B cell (primary cell): Measurements from ENCODE around the gene ZMYND8. TPM values are rescaled to one million over a fixed set of nuclear protein-coding genes. Genes with fewer than 3 reads are reported as not detected.

ENCODE experiments used
- ATAC-seq: fragments of 200-7000 bp; cut with Tn5 transposase; one replicate; pipeline ENCODE4 v1.10.0; 2021; ENCODE audit warnings: low read depth, mild to moderate bottlenecking, moderate number of reproducible peaks, moderate library complexity
- CTCF ChIA-PET: fragments of 350-600 bp; sonication (Branson Sonifier 250); formaldehyde crosslinking; loops from one replicate; lab custom pipeline; 2021; ENCODE audit warnings: antibody characterized with exemption, inconsistent platforms; lab: Charles Lee
- POLR2A ChIA-PET: fragments of 350-600 bp; sonication (Branson Sonifier 250); formaldehyde crosslinking; loops from one replicate; lab custom pipeline; 2021; ENCODE audit warnings: antibody characterized with exemption; lab: Charles Lee
- DNase-seq: peaks from one replicate; pipeline ENCODE4 v3.0.0; 2013
- H2AFZ ChIP-seq: 2 replicates; pipeline ENCODE4 v1.6.1; 2012; ENCODE audit warnings: mild to moderate bottlenecking, low read depth, low read length; ENCODE audit not compliant: insufficient read depth, poor library complexity, severe bottlenecking
- H3K27ac ChIP-seq, 2 donors: 1 replicate in 1 of 2; 2 replicates in 1 of 2; pipeline ENCODE4 v1.5.1; 2012 to 2013; ENCODE audit warnings: low read length in 2 of 2, mild to moderate bottlenecking in 2 of 2, moderate library complexity in 1 of 2
- H3K27me3 ChIP-seq, 4 experiments: fragments of 200-600 bp in 1 of 4; sonication (generic) in 1 of 4; replicated peaks in 1 of 4; 1 replicate in 2 of 4; 2 replicates in 2 of 4; pipeline versions ENCODE4 v1.6.1 to v1.7.0; 2013 to 2016; ENCODE audit warnings: low read length in 3 of 4, mild to moderate bottlenecking in 2 of 4, mixed read lengths in 1 of 4, moderate library complexity in 1 of 4; ENCODE audit not compliant: insufficient read depth in 4 of 4, control insufficient read depth in 3 of 4; ENCODE audit errors: control extremely low read depth in 1 of 4
- H3K36me3 ChIP-seq, 2 experiments: replicated peaks in 1 of 2; 1 replicate in 1 of 2; 2 replicates in 1 of 2; pipeline versions ENCODE4 v1.6.1 to v1.7.1; 2013; ENCODE audit warnings: low read length in 1 of 2; ENCODE audit not compliant: insufficient read depth in 2 of 2, control insufficient read depth in 1 of 2; ENCODE audit errors: control extremely low read depth in 1 of 2, extremely low read depth in 1 of 2
- H3K4me1 ChIP-seq, 2 donors: fragments of 200-600 bp in 1 of 2; sonication (generic) in 1 of 2; 1 replicate in 1 of 2; 2 replicates in 1 of 2; pipeline versions ENCODE4 v1.5.1 to v1.6.1; 2013 to 2017; ENCODE audit warnings: low read length in 2 of 2; ENCODE audit not compliant: control insufficient read depth in 2 of 2, insufficient read depth in 2 of 2
- H3K4me2 ChIP-seq: replicated peaks from 2 replicates; pipeline ENCODE3; 2012; ENCODE audit warnings: mild to moderate bottlenecking, low read depth, low read length; ENCODE audit not compliant: poor library complexity, severe bottlenecking
- H3K4me3 ChIP-seq, 5 experiments: fragments of 200-600 bp in 1 of 5; sonication (generic) in 1 of 5; 1 replicate in 3 of 5; 2 replicates in 2 of 5; pipeline versions ENCODE4 v1.5.1 to v1.7.0; 2011 to 2016; ENCODE audit warnings: low read length in 4 of 5, mild to moderate bottlenecking in 4 of 5, low read depth in 2 of 5, control low read depth in 1 of 5, moderate library complexity in 1 of 5; ENCODE audit not compliant: insufficient read depth in 1 of 5; ENCODE audit errors: control extremely low read depth in 1 of 5, extremely low read depth in 1 of 5
- H3K79me2 ChIP-seq: fragments of 200-600 bp; sonication (generic); one replicate; pipeline ENCODE4 v1.6.0; 2016; ENCODE audit warnings: low read length; ENCODE audit not compliant: control insufficient read depth, insufficient read depth
- H3K9ac ChIP-seq: fragments of 200-600 bp; sonication (generic); 2 replicates; pipeline ENCODE4 v1.6.1; 2017; ENCODE audit warnings: mild to moderate bottlenecking, low read length, moderate library complexity
- H3K9me3 ChIP-seq, 3 donors: one replicate each; pipeline versions ENCODE4 v1.6.1 to v1.7.1; 2013; ENCODE audit warnings: low read length in 2 of 3; ENCODE audit not compliant: control insufficient read depth in 2 of 3, insufficient read depth in 1 of 3; ENCODE audit errors: control extremely low read depth in 1 of 3
- H4K20me1 ChIP-seq: 2 replicates; pipeline ENCODE4 v1.6.0; 2012; ENCODE audit warnings: mild to moderate bottlenecking, low read length; ENCODE audit not compliant: insufficient read depth, control insufficient read depth, poor library complexity, severe bottlenecking
- H3K27ac Mint-ChIP-seq: one replicate; pipeline ENCODE4 v1.8.0; 2021; ENCODE audit warnings: mixed read lengths
- H3K27me3 Mint-ChIP-seq: one replicate; pipeline ENCODE4 v1.8.0; 2021; ENCODE audit warnings: mixed read lengths
- H3K4me1 Mint-ChIP-seq: one replicate; pipeline ENCODE4 v1.8.0; 2021; ENCODE audit warnings: mixed read lengths
- H3K4me3 Mint-ChIP-seq: one replicate; pipeline ENCODE4 v1.8.0; 2021; ENCODE audit warnings: mixed read lengths
- H3K9me3 Mint-ChIP-seq: one replicate; pipeline ENCODE4 v1.8.0; 2022; ENCODE audit warnings: mixed read lengths; ENCODE audit not compliant: insufficient read depth
- CTCF ChIP-seq: fragments of 200-600 bp; IDR thresholded peaks from one replicate; pipeline ENCODE4 v1.8.0; 2022; ENCODE audit warnings: antibody characterized with exemption, mild to moderate bottlenecking
- EZH2 ChIP-seq: IDR thresholded peaks from 2 replicates; pipeline ENCODE4 v1.6.1; 2012; ENCODE audit warnings: borderline replicate concordance, low read depth, mild to moderate bottlenecking, moderate library complexity, low read length; ENCODE audit not compliant: insufficient read depth, poor library complexity, severe bottlenecking
- WGBS: methylation state at CpG from one replicate; pipeline ENCODE4 v1.1.5; 2013; ENCODE audit warnings: missing lambda C conversion rate; ENCODE audit not compliant: insufficient coverage; 5-methylcytosine and 5-hydroxymethylcytosine counted together
- intact Hi-C: fragments of 100-400 bp; cut with micrococcal nuclease; formaldehyde crosslinking; loops from one replicate; pipeline ENCODE4 v1.10.0; 2022
- polyA plus RNA-seq: library from polyadenylated mRNA; depleted of rRNA; stranded (reverse); fragments of >200 nt; gene quantifications from 2 replicates; pipeline ENCODE4 v1.2.3, GENCODE V29; 2012
- total RNA-seq, 2 donors: library from RNA; stranded (reverse); fragments of 120-200 nt in 1 of 2; gene quantifications; 1 replicate in 1 of 2; 2 replicates in 1 of 2; pipeline versions ENCODE4 v1.2.3 to v1.2.4, GENCODE V29; 2013 to 2022

The ZMYND8 gene
- total and polyA plus RNA-seq, 2 donors (not counting 1 experiment from before 2014, with no cell fraction given), result 20.3 to 67.2 TPM

GRCh38 chr20:47287609-47288144 lies 68.8 kb downstream of the ZMYND8 start:
- no peak for DNase-seq
- intact Hi-C loops, result no loop called here
- Histone ChIP-seq H3K4me1 (no peaks in the 10 kb centered on the region), H3K79me2 (peaks cover 34% of the 10 kb centered on the region), H2AFZ (no peak overlapping the region), H4K20me1 (no peaks in the 10 kb centered on the region), H3K4me2 (no peak overlapping the region), H3K36me3 (peaks cover 11 to 87% of the 10 kb centered on the region in 2 experiments), H3K9me3 (no peaks in the 10 kb centered on the region), H3K4me3 (no peak overlapping the region), H3K27me3 (no peaks in the 10 kb centered on the region), H3K27ac (no peak overlapping the region), H3K9ac (no peak overlapping the region)
- Mint-ChIP-seq H3K27ac (peak overlapping the region; percentile 23), H3K27me3 (no peaks in the 10 kb centered on the region), H3K4me3 (no peak overlapping the region), H3K9me3 (no peaks in the 10 kb centered on the region), H3K4me1 (no peaks in the 10 kb centered on the region)
- ChIA-PET CTCF (interaction anchor here (1.0 to 1.9 kb wide), 5 partner anchors 9 to 96 kb away, joined by 3 to 9 read pairs (median 3); no protein-coding TSS in a partner anchor), POLR2A (interaction anchor here (0.5 kb wide), 1 partner anchor 64 kb away, joined by 4 read pairs; no protein-coding TSS in a partner anchor)
- no peak for ATAC-seq
- no peak for TF ChIP-seq EZH2
- TF ChIP-seq CTCF, result no peak
- WGBS, result 100% methylated on average over 3 of the region's 6 CpGs

GRCh38 chr20:47286681-47287080 lies 69.8 kb downstream of the ZMYND8 start:
- H3K4me1 ChIP-seq, result no peaks in the 10 kb centered on the region
- Mint-ChIP-seq H3K27ac (peak overlapping the region; percentile 46), H3K27me3 (no peaks in the 10 kb centered on the region), H3K4me1 (no peaks in the 10 kb centered on the region), H3K9me3 (no peaks in the 10 kb centered on the region), H3K4me3 (no peak overlapping the region)
- no peak overlapping the region for H3K9ac ChIP-seq
- H3K27ac ChIP-seq, result no peak overlapping the region
- peaks cover 29% of the 10 kb centered on the region for H3K79me2 ChIP-seq
- no peaks in the 10 kb centered on the region for H3K27me3 ChIP-seq
- no peak overlapping the region for H3K4me2 ChIP-seq
- ChIA-PET CTCF (interaction anchor here (1.9 kb wide), 1 partner anchor 97 kb away, joined by 9 read pairs; no protein-coding TSS in a partner anchor), POLR2A (no interaction called here)
- no peak for TF ChIP-seq CTCF
- no peak for TF ChIP-seq EZH2
- intact Hi-C loops, result no loop called here
- DNase-seq (no peak), ATAC-seq (no peak)
- H2AFZ ChIP-seq, result no peak overlapping the region
- no peaks in the 10 kb centered on the region for H4K20me1 ChIP-seq
- H3K9me3 ChIP-seq, result no peaks in the 10 kb centered on the region
- 93% methylated on average over 2 of the region's 5 CpGs for WGBS
- peaks cover 11 to 87% of the 10 kb centered on the region in 2 experiments for H3K36me3 ChIP-seq
- no peak overlapping the region for H3K4me3 ChIP-seq
